IPS DF 6.9 (cell line): ENCODE data around the gene OVOL3.

Source experiments
- DNase-seq: peaks from one replicate; pipeline ENCODE4 v3.0.0-alpha.2; 2013; ENCODE audit warnings: low read depth, low spot score
- H3K27ac ChIP-seq: one replicate; pipeline ENCODE4 v1.5.1; 2013; ENCODE audit warnings: low read length, control low read depth
- H3K27me3 ChIP-seq: 2 replicates; pipeline ENCODE4 v1.6.1; 2013; ENCODE audit warnings: mild to moderate bottlenecking, low read length; ENCODE audit not compliant: control insufficient read depth, insufficient read depth
- H3K36me3 ChIP-seq: 2 replicates; pipeline ENCODE4 v1.6.1; 2013; ENCODE audit warnings: low read length; ENCODE audit not compliant: control insufficient read depth, insufficient read depth
- H3K4me1 ChIP-seq: 2 replicates; pipeline ENCODE4 v1.6.1; 2013; ENCODE audit warnings: low read length; ENCODE audit not compliant: control insufficient read depth, insufficient read depth
- H3K4me3 ChIP-seq: 2 replicates; pipeline ENCODE4 v1.5.1; 2013; ENCODE audit warnings: mild to moderate bottlenecking, low read length
- H3K9me3 ChIP-seq: 2 replicates; pipeline ENCODE4 v1.6.1; 2013; ENCODE audit warnings: low read length, inconsistent platforms; ENCODE audit not compliant: control insufficient read depth, insufficient read depth
- WGBS: extraction: QIAGEN DNeasy Blood & Tissue Kit; methylation state at CpG from one replicate; pipeline ENCODE4 v1.1.7; 2013; ENCODE audit warnings: mixed read lengths, missing lambda C conversion rate; ENCODE audit not compliant: insufficient read length, insufficient coverage; 5-methylcytosine and 5-hydroxymethylcytosine counted together

OVOL3 gene

DNA sequence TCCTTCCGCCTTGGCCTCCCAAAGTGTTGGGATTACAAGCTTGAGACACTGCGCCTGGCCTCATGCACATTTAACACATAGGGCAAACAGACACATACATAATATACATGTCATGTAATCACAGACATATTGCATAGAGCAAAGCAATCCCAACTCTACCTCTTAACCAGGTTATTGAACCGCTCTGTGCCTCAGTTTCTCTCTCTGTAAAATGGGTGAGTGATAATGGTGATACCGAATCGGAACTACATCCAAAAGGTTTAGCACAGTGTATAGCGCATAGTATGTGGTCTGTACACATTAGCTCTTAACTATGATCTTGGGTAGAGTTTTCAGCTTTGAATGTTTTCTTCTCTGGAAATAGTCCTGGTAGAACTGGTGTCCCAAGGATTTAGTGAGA is 33.7 kb downstream of the OVOL3 start:
- no peaks in the 10 kb centered on the region for H3K9me3 ChIP-seq
- no peak for DNase-seq
- WGBS = no CpG with 5 or more reads among the region's 6 CpGs
- H3K4me3 ChIP-seq = no peak overlapping the region
- no peaks in the 10 kb centered on the region for H3K27me3 ChIP-seq
- H3K27ac ChIP-seq = no peak overlapping the region
- H3K36me3 ChIP-seq = peaks cover 27% of the 10 kb centered on the region
- no peaks in the 10 kb centered on the region for H3K4me1 ChIP-seq

DNA sequence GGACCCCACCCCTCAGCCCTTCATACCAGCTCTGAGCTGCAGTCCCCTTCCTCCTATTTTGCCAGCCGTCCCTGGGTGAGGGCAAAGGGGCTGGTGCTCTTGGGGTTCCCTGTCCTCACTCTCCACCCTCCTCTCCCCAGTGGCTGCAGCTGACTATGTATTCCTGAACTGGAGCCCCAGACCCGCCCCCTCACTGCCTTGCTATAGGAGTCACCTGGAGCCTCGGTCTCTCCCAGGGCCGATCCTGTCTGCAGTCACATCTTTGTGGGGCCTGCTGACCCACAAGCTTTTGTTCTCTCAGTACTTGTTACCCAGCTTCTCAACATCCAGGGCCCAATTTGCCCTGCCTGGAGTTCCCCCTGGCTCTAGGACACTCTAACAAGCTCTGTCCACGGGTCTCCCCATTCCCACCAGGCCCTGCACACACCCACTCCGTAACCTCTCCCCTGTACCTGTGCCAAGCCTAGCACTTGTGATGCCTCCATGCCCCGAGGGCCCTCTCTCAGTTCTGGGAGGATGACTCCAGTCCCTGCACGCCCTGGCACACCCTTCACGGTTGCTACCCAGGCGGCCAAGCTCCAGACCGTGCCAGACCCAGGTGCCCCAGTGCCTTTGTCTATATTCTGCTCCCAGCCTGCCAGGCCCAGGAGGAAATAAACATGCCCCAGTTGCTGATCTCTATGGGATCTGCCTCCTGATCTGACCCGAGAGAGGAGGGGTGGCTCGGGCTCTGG is 38.9 kb downstream of the OVOL3 start:
- Histone ChIP-seq H3K4me1 (no peaks in the 10 kb centered on the region), H3K36me3 (peaks cover 30% of the 10 kb centered on the region), H3K27ac (no peak overlapping the region), H3K4me3 (no peak overlapping the region), H3K27me3 (no peaks in the 10 kb centered on the region), H3K9me3 (no peaks in the 10 kb centered on the region)
- WGBS = no CpG with 5 or more reads among the region's 13 CpGs
- DNase-seq = no peak

DNA sequence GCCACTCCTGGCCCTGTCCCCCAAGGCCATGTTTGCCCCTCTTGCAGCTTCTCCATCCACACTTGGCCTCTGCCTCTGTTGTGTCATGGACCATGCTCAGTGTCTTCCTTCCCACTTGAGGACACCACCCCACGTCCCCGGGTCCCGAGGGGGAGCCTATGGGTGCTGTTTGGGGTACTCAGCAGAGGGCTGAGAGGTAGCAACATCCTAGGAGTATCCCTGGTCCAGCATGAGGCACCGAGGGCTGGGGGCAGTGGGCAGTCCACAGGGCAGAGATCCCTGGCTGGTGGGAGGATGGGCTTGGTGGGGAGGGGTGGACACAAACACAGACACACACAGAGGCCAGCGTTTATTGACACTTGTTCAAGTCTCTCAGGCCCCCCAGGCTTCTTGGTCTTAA is 39.6 kb downstream of the OVOL3 start:
- H3K4me1 ChIP-seq = no peaks in the 10 kb centered on the region
- H3K4me3 ChIP-seq = no peak overlapping the region
- no peaks in the 10 kb centered on the region for H3K27me3 ChIP-seq
- no peaks in the 10 kb centered on the region for H3K9me3 ChIP-seq
- H3K36me3 ChIP-seq = peaks cover 28% of the 10 kb centered on the region
- DNase-seq = no peak
- H3K27ac ChIP-seq = no peak overlapping the region
- no CpG with 5 or more reads among the region's 5 CpGs for WGBS

DNA sequence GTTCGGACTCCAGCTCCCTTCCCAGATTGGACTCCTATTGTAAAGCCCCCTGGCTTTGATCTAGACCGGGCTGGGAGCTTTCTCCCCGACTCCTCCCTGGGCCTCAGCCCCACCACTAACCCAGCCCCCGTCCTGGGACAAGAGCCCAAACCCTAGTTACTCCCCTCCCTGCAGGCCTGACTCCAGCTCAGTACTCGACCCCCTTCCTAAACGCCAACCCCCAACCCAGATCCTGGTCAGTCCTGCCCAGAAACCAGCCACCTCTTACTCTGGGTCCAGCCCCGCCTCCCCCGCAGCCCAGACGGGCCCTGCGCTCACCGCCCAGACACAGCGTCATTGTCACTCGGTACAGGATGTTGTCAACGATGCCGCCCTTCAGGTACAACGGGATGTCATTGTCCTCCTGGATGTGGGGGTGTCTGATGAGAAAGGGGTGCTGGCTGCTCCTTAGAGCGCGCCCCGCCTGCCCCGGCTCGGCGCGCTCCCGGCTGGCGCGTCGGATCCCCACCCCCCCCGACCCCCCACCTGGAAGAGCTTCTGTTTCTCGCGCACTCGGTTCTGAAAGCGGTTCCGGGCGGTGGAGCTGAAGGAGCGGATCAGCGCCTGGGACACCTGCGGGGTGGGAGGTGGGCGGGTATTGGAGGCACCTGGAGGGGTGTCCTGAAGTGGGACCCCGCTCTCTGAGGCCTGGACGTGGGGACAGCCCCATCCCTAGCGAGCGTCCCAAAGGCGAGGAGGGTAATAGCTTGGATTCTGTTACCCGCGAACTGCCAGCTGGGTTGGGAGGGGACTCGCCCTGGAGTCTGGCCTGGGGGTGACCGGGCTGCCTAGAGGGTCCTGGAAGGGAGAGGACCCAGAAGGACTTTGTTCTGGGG is 40.4 kb downstream of the OVOL3 start:
- Histone ChIP-seq H3K27me3 (no peaks in the 10 kb centered on the region), H3K9me3 (no peaks in the 10 kb centered on the region), H3K36me3 (peaks cover 20% of the 10 kb centered on the region), H3K27ac (no peak overlapping the region), H3K4me3 (no peak overlapping the region), H3K4me1 (no peaks in the 10 kb centered on the region)
- no peak for DNase-seq
- WGBS = no CpG with 5 or more reads among the region's 47 CpGs

DNA sequence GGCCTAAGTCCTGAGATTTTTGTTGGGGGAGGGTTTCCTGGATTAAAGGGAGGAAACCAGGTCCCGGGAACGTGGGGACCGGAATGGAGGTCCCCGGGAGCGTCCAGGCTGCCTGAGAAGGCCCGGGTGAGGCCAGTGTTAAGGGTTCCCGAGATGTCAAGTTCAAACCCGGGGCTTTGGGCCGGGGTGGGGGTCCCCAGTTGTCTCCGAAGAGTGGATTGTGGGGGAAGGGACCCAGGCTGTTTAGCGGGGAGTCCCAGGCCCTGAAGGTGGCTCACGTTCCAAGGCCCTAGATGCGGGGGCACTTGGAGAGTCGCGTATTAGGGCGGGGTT is 41.0 kb downstream of the OVOL3 start:
- no CpG with 5 or more reads among the region's 16 CpGs for WGBS
- H3K27me3 ChIP-seq = no peaks in the 10 kb centered on the region
- H3K9me3 ChIP-seq = no peaks in the 10 kb centered on the region
- DNase-seq = no peak
- H3K27ac ChIP-seq = no peak overlapping the region
- peaks cover 15% of the 10 kb centered on the region for H3K36me3 ChIP-seq
- no peak overlapping the region for H3K4me3 ChIP-seq
- H3K4me1 ChIP-seq = no peaks in the 10 kb centered on the region

DNA sequence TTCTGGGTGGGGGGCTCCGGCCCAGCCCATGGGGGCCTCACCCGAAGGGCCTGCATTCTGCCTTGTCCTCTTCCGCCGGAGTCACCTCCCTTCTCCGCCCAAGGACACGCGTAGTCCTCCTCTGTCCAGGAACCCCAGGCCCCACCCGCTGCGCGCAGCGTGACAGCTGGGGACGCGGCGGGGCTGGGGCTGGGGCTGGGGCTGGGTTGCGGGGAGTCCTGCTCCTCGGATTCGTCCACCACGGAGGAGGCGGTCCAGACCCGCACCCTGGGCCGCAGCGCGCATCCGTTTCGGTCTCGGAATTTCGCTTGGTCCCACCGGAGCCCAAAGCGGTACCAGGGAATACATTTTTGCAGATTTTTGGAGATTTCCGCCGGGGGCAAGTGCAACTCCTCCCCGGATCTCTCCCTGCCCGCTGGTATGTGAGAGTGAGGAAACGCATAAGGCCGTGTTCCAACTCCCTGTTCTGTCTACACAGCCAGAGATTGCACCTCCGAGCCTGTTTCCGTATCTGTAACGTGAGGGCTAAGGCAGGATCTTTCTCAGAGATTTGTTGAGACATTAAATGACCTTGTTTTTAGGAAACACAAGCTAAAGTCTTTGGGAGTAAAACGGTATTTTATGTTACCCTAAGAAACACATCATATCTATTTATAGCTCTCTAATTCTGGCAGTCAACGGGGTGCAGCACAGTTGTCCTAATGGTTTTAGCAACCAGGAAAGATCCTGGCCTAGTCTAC is 41.6 kb downstream of the OVOL3 start, which contains the start of gene COX7A1:
TSS of gene COX7A1 (minus strand) at position 96 of the 740 bp plus-strand sequence. CDS start at position 56, 40 bp downstream.
- no CpG with 5 or more reads among the region's 40 CpGs for WGBS
- Histone ChIP-seq H3K36me3 (peaks cover 14% of the 10 kb centered on the region; the same call in 1 of the 2 replicates), H3K9me3 (no peaks in the 10 kb centered on the region), H3K27ac (no peak within 1 kb of the TSS), H3K4me1 (no peaks in the 10 kb centered on the region), H3K4me3 (no peak within 1 kb of the TSS), H3K27me3 (no peaks in the 10 kb centered on the region)
- no peak for DNase-seq

DNA sequence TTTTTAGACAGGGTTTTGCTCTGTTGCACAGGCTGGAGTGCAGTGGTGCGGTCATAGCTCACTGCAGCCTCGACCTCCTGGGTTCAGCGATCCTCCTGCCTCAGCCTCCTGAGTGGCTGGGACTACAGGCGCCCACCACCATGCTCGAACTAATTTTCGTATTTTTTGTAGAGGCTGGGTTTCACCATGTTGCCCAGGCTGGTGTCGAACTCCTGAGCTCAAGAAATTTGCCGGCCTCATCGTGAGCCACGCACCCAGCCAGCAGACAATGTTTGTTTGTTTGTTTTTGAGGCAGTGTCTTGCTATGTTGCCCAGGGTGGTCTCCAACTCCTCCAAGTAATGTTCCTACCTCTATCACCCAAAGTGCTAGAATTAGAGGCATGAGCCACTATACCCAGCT is 42.2 kb downstream of the OVOL3 start:
- Histone ChIP-seq H3K4me1 (no peaks in the 10 kb centered on the region), H3K27ac (no peak overlapping the region), H3K4me3 (no peak overlapping the region), H3K36me3 (peaks cover 14% of the 10 kb centered on the region; the same call in 1 of the 2 replicates), H3K9me3 (no peaks in the 10 kb centered on the region), H3K27me3 (no peaks in the 10 kb centered on the region)
- WGBS = no CpG with 5 or more reads among the region's 10 CpGs
- no peak for DNase-seq

DNA sequence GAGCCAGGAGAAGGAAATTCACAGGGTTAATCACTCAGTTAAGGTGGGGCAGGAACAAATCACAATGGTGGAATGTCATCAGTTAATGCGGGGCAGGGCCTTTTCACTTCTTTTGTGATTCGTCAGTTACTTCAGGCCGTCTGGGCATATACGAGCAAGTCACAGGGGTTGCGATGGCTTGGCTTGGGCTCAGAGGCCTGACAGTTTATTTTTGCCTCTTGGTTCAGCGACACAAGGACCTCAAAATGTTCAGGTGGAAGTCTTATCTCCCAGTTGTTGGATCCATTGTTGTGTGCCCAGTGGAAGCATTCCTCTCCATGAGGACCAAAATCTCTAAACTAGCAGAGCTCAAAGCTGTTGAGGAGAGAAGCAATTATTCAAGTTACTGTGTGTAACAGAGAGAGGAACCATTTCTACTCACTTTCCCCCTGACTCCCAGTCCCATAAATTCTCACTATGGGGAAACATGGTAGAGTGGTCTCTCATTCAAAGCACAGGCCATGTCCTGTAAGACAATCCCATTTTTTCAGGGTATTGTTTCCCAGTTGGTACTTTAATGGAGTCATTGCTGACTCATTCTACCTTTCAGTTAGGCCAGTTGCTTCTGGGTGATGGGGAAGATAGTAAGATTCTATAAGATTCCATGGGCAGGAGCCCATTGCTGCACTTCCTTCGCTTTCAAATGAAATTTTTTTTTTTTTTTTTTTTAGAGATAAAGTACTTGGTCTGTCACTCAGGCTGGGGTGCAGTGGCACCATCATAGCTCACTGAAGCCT is 50.1 kb downstream of the OVOL3 start:
- H3K4me3 ChIP-seq = no peak overlapping the region
- no peak overlapping the region for H3K27ac ChIP-seq
- no peaks in the 10 kb centered on the region for H3K36me3 ChIP-seq

More for the DNA sequence above, 50.1 kb downstream of the OVOL3 start:
- no peaks in the 10 kb centered on the region for H3K27me3 ChIP-seq
- H3K9me3 ChIP-seq = no peaks in the 10 kb centered on the region
- no peak for DNase-seq
- no CpG with 5 or more reads among the region's 7 CpGs for WGBS
- H3K4me1 ChIP-seq = peaks cover 2% of the 10 kb centered on the region; the same call in 1 of the 2 replicates
